ENCODE measurements around the gene MED13L.
"Not testable (repeated sequence)": the region's sequence is repeated elsewhere in the genome, so short reads cannot be mapped to it uniquely, and the experiment has no call there.

MED13L gene

DNA sequence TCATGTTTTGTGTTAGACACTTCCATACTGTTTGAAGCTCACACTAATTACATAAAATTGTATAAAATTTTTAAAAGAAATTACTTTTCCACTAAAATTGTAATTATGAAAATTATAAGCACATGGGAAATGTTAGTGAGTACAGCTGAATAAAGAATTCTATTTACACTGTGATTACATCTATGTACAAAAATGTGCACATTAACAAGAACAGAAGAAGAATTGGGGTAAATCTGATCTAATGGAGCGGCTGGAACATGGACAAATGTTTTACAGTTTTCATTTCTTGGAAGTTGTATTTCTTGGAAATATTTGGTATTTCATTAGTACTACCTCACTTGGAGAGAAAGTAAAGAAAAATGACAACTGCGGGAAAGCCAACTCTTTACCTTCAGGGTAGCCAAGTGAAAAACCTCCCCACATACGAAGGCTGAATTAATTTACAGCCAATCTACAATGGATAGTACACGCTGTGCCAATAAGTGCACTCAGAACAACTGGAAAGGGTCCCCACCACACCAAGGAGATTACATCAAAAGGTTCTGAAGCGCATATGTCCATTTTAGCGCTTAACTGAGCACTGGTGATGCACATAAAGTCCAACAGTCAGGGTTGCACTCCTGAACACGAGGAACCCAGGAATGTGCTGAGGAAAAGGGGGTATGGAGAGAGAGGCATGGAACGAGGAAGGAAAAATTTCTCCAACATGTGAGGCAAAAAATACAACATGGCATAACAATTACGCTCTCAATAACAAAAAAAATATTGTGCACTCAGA, 17.5 kb downstream of the MED13L start:
- no peak overlapping the region for H3K4me3 ChIP-seq
- H3K27ac ChIP-seq, result no peak overlapping the region

DNA sequence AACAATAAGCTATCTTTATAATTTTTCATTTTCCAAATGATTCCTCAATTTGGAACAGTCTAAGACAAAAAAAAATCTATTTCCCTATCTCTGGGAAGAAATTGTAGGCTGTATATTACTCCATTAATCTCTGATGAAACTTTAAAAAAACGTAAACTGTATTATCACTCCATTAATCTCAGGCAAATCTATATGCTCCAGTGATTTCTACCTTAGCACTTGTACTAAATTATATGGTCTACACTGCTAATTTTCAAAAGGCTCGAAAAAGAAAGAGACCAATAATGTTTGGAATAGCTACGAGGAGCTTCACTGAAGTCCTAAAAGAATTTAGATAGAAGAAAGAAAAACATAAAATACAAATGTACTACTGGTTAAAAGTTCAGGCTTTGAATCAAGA, 19.7 kb downstream of the MED13L start:
- Histone ChIP-seq H3K4me3 (no peak overlapping the region), H3K27ac (no peak overlapping the region)

DNA sequence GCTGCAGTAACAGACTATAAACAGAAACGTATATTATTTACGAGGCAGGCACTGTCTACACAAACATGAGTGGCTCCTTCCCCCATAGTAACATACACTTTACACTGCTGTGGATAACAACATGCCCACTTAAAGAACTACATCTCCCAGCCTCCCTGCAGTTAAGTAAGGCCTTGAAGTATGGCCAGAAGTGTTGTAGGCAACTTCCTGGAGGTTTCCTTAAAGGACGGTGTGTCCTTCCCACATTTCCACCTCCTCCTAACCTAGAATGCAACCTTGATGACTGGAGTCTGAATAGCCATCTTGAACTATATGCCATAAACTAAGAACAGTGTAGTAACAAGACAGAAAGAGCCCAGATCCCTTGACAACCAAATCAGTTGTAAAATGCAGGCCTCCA, 20.3 kb downstream of the MED13L start:
- H3K4me3 ChIP-seq, result no peak overlapping the region
- peak overlapping the region in 1 of 21 experiments; percentile 17 for H3K27ac ChIP-seq

DNA sequence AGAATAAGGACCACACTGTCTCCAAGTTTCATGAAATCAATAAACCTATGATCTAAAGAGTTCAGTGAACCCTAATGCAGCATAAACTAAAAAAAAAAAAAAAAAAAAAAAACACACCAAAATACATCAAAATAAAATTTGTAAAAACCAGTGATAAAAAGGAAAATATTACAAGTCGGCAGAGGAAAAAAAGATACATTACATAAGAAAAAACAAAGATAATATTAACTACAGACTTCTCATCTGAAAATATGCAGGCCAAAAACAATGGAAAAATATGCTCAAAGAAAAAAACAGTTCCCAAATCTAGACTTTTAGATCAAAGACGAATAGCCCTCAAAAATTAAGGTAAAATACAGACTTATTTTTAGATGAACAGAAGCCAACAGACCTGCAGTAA, 27.6 kb downstream of the MED13L start:
- H3K4me3 ChIP-seq, result no peak overlapping the region
- no peak overlapping the region for H3K27ac ChIP-seq

DNA sequence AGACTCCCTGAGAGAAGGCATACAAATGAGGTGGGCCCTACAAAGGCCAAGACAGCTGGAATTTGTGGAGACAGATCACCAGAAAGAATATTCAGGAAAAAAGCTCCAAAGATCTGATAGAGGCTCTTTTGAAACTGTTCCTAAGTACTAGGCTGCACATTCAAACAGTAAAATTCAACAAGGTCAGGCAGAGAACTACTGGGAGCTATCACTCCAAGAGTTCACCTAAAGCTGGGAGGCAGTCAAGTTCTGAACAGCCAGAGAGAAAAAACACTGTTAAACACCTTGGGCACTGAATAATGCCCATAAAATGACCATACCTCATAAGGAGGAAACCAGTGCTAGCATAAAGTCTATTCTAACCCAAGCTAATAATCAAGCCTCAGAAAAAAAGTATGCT, 28.6 kb downstream of the MED13L start:
- Histone ChIP-seq H3K4me3 (no peak overlapping the region), H3K27ac (no peak overlapping the region)

DNA sequence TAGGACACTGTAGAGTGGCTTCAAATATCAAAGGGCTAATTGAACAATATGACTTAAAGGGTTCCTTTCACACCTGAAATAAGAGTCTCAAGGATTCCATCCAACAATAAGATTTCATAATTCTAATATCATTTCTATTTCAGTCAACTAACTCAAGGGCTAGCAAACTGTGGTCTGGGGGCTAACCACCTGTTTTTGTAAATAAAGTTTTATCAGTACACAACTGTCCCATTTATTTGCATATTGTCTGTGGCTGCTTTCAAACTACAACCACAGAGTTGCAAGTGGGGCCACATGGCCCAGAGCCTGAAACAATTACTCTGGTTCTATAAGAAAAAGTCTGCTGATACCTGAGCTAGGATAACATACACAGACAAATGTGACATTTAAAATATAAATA, 29.1 kb downstream of the MED13L start:
- H3K4me3 ChIP-seq, result no peak overlapping the region

DNA sequence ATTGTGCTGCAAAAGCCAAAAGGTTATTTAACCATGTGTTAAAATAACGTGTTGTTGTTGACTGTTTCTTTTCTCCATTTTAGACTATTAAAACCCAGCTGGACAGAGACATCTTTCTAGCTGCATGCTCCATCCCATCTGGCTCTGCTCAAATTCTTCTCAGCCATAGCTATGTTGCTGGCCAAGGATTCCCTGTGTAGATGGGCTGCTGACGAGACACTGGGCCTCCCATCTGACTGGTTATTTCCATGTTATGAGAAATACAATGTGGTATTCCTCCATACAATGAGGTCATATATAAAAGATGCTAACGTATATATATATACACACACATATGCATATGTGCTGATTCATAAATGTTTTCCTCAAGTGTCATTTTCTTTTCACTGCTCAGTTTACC, 30.1 kb downstream of the MED13L start:
- H3K27ac ChIP-seq, result no peak overlapping the region

More for the DNA sequence above, 29.1 kb downstream of the MED13L start:
- H3K27ac ChIP-seq, result no peak overlapping the region

DNA sequence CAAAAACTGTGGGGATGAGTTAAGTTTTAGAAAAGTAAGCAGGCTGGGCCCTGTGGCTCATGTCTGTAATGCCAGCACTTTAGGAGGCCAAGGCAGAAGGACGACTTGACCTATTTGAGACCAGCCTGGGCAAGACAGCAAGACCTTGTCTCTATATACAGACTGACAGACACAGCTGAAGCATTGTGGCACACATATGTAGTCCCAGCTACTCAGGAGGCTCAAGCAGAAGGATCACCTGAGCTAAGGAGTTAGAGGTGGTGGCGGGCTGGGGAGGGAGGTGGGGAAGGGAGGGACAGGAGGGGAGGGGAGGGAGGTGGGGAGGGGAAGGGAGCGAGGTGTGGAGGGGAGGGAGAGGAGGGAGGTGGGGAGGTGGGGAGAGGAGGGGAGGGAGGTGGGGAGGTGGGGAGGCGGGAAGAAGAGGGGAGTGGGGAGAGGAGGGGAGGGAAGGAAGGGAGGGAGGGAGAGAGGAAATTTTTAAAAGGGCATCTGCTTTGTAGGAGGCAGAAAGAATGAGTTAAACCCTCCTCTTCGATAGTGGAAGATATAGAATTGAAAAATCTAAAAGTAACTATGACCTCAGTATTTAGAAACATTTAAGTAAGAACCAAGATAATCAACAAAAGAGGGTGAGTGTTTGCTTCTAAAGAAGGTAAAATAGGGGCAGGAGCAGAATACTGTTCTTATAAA, 30.9 kb downstream of the MED13L start:
- Histone ChIP-seq H3K27ac (no peak overlapping the region), H3K4me3 (no peak overlapping the region)

More for the DNA sequence above, 30.1 kb downstream of the MED13L start:
- no peak overlapping the region for H3K4me3 ChIP-seq

DNA sequence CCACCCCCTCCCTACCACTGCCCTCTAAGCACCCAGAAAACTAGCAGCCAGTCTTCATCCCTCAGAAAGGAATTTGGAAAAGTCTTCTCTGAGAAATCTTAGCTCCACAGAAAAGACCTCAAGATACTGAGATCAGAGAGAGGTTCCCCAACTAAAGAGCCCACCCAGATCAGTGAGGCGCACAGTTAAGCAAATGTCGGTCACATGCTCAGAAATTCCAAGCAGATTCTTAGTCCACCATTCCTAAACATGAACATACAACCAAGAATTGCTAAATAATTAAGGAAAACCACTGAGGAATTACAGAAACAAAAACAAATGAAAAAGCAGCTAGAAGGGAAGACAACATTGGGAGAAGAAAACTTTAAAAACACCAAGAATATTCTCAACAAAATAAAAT, 32.3 kb downstream of the MED13L start:
- peak overlapping the region in 2 of 21 experiments; percentile 10 to 25 for H3K27ac ChIP-seq
- no peak overlapping the region for H3K4me3 ChIP-seq

DNA sequence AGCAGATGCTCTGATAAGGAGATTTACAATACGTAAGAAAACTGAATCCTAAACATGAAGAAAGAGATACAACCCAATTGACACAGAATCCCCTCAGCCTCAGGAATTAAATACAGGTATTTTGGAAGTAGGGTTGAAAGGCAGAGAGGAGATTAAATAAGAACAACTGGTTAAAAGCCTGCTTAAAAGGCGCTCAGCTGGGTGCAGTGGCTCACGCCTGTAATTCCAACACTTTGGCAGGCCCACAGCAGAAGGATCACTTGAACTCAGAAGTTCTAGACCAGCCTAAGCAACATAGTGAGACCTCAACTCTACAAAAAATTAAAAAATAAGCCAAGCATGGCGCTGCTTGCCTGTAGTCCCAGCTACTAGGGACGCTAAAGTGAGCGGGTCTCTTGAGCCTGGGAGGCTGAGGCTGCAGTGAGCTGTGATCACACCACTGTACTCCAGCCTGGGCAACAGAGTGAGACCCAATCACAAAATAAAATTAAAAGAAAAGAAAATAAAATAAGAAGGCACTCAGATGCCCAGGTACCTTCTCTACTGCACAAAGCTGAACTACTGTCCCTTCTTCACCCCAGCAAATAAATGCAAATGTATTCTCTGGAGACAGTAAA, 32.9 kb downstream of the MED13L start:
- peak overlapping the region in 1 of 21 experiments; percentile 25 for H3K27ac ChIP-seq
- H3K4me3 ChIP-seq, result no peak overlapping the region

DNA sequence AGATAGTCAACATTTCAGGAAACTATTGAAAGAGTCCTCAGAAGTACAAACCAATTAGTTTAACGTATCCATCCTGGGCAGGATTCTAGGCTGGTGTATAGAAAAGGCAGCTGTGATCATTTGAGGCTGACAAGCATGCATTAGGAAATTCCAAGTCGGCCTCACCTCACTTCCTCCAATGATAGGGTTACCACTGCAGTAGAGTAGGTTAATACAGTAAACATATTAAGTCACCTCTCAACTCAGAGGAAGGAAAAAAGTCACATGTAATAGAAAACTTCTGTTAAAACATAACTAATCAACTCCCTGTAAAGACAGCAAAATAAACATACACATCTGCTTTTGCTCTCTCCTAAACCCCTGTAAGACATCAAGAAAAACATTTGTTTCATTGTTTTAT, 33.5 kb downstream of the MED13L start:
- Histone ChIP-seq H3K4me3 (no peak overlapping the region), H3K27ac (no peak overlapping the region)

DNA sequence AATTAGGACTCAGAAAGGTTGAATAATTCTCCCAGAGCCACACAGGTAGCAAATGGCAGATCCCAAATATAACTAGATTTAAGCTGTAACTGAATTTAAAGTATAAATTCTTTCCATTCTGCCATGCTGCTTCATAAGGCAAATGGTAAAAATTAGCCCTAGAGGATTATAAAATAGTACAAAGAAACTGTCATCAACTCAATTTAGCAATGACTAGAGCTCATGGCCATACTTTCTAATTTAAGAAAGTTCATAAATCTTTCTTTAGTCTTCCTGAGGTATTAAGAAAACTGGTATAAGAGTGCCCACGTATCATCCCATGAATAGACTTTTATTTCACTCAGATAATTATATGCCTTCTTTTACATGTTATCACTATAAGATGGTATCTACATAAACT, 34.8 kb downstream of the MED13L start:
- Histone ChIP-seq H3K27ac (no peak overlapping the region), H3K4me3 (no peak overlapping the region)

DNA sequence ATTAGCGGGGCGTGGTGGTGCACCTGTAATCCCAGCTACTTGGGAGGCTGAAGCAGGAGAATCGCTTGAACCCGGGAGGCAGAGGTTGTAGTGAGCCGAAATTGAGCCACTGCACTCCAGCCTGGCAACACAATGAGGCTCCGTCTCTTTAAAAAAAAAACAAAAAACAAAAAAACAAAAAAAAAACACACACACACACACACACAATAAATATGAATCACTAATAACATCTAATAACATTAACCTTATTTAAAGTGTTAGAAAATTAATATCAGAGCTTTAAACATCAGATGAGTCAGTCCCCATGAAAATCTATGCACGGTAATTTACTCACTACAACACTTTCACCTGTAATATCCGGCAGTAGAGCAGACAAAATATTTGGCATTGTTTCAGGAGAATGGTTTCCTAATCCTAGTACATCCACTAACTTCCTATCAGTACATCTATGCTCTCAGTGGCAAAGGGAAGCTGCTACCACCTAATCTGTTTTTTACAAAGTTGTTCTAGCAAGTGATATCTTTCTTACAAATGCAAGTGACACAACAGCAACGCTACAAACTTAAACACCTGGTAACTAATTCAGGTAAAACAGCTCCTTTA, 36.2 kb downstream of the MED13L start:
- Histone ChIP-seq H3K27ac (no peak overlapping the region), H3K4me3 (no peak overlapping the region)

DNA sequence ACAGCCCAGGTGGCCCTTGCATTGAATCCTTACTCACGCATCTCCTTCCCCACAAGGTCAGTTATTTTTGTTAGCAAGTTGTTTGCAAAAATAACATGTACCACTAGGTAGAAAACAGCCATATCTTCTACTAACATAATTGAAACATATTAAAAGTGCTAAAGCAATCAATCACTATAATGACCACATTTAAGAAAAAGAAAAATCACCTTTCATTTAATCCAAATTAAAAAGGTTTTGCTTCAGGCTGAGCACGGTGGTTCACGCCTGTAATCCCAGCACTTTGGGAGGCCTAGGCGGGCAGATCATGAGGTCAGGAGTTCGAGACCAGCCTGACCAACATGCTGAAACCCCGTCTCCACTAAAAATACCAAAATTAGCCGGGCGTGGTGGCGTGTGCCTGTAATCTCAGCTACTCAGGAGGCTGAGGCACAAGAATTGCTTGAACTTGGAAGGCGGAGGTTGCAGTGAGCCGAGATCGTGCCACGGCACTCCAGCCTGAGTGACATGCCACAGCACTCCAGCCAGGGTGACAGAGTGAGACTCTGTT, 38.8 kb downstream of the MED13L start:
- H3K27ac ChIP-seq, H3K4me3 ChIP-seq: not testable (repeated sequence)

DNA sequence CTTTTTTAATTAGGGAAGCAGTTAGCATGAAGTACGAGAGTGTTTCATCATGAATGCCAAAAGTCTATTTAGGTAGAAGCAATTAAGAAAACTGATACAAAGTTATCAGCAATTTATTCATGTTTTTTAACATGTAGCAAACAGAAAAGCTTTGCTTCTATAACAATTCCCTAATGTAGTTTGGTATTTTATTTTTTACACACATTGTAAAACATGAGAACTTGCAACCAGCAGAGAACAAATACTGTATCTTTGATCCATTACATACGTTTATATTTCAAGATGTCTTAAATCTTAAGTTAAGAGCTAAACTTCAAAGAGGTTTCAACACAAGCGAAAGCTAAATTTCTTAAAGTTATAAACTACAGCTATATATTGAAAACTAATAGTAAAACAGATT, 39.3 kb downstream of the MED13L start:
- no peak overlapping the region for H3K4me3 ChIP-seq
- H3K27ac ChIP-seq, result no peak overlapping the region

DNA sequence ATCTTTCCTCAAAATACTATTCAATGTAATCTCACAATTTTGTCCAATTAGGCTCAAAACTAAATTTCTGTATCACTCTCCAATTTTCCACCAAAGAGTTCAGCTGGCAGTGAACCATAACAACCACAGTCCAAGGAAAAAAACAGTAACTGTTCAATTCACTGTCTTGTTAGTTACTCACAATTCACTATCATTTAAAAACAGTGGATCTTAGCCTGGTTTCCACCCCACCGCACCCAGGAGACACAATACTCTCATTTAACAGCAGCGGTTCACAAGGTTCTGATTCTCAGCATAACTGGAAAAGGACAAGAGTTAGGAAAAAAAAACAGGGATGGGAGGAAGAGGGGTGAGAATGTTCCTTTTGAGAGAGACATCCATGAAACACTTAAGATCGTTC, 40.5 kb downstream of the MED13L start:
- no peak overlapping the region for H3K27ac ChIP-seq

DNA sequence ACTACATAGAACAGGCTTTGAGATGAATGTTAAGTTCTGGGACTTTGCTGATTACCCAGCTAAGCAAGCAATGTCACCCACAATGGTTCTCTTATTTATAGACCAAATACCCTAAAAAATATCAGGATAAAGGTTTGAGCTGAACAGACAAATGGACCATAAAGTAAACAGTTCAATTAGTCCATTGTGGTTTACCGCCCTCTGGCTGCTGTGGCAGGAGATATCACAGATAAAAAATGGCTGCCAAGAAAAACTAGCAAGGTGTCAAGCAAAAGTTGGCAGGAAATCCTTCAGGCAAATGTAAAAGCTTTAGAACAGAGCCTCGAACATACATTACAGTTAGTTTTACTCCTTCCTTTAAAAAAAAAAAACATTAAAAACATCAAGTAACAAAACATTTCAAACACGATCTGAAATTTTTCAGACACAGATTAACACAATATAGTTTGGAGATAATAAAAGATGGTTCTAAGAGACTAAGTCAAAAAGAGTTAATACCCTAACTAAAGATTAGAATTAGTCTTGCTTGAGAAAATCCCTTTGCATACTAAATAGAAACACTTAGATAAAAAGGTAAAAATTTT, 41.3 kb downstream of the MED13L start:
- H3K27ac ChIP-seq, result no peak overlapping the region
- H3K4me3 ChIP-seq, result no peak overlapping the region

More for the DNA sequence above, 40.5 kb downstream of the MED13L start:
- H3K4me3 ChIP-seq, result no peak overlapping the region

DNA sequence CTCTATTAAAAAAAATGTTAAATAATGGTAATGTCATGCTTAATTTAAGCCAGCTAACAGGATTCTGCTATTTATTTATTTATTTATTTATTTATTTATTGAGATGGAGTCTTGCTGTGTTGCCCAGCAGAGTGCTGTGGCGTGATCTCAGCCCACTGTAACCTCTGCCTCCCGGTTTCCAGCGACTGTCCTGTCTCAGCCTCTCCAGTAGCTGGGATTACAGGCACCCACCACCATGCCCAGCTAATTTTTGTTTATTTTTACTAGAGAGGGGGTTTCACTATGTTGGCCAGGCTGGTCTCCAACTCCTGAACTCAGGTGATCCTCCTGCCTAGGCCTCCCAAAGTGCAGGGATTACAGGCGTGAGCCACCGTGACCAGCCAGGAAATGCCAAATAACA, 43.3 kb downstream of the MED13L start:
- H3K27ac ChIP-seq, H3K4me3 ChIP-seq: not testable (repeated sequence)

DNA sequence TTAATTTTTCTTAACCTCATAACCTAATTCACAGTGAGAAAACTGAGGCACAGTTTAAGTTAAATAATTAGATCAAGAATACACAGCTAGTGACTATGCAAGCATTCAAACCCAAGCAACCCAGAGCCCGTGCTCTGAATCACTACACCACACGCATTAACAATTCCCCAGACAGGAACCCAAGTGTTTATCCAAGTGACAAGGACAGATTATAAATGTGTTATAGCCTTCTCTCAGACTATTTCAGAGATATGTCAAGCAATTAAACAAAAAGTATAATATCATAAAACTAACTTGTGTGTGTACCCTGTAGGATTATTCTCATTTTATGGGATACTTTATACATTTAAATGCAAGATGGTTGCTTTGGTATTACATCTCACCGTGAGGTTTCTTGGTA, 43.8 kb downstream of the MED13L start:
- H3K4me3 ChIP-seq, result no peak overlapping the region
- no peak overlapping the region for H3K27ac ChIP-seq

DNA sequence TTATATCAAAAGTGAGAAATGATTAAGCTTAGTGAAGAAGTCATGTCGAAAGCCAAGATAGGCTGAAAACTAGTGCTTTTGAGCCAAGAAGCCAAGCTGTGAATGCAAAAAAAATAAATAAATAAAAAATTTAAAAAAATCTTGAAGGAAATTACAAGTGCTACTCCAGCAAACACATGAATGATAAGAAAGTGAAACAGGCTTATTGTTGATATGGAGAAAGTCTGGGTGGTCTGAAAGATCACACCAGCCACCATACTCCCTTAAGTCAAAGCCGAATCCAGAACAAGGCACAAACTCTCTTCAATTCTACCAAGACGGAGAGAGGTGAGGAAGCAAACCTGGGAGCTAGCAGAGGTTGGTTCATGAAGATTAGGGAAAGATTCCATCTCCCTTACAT, 49.7 kb downstream of the MED13L start:
- H3K27ac ChIP-seq, result no peak overlapping the region
- H3K4me3 ChIP-seq, result no peak overlapping the region

All from skin epidermis (tissue), 12 donors.